Neuronal stem cell (in vitro differentiated cells): ENCODE results near the gene SMIM41.

Experiments
- DNase-seq: peaks from one replicate; pipeline ENCODE4 v3.0.0-alpha.2; 2013; ENCODE audit warnings: low spot score
- H2AFZ ChIP-seq: one replicate; pipeline ENCODE4 v1.6.1; 2013; ENCODE audit warnings: mild to moderate bottlenecking, low read length, inconsistent platforms
- H2AK5ac ChIP-seq: 2 replicates; pipeline ENCODE4 v1.6.1; 2013; ENCODE audit warnings: low read depth, mild to moderate bottlenecking, inconsistent platforms, low read length, moderate library complexity, mixed read lengths
- H2BK120ac ChIP-seq: 2 replicates; pipeline ENCODE4 v1.6.1; 2013; ENCODE audit warnings: low read depth, mild to moderate bottlenecking, inconsistent platforms, low read length, moderate library complexity, mixed read lengths
- H2BK12ac ChIP-seq: one replicate; pipeline ENCODE4 v1.6.1; 2013; ENCODE audit warnings: low read length, inconsistent platforms
- H2BK15ac ChIP-seq: 2 replicates; pipeline ENCODE4 v1.6.1; 2013; ENCODE audit warnings: mild to moderate bottlenecking, low read length, inconsistent platforms, mixed read lengths
- H2BK5ac ChIP-seq: one replicate; pipeline ENCODE4 v1.6.1; 2013; ENCODE audit warnings: inconsistent platforms, mild to moderate bottlenecking, low read length, moderate library complexity
- H3K14ac ChIP-seq: one replicate; pipeline ENCODE4 v1.6.1; 2013; ENCODE audit warnings: low read length, inconsistent platforms
- H3K18ac ChIP-seq: 2 replicates; pipeline ENCODE4 v1.6.1; 2013; ENCODE audit warnings: low read length, inconsistent platforms
- H3K23ac ChIP-seq: 2 replicates; pipeline ENCODE4 v1.6.1; 2013; ENCODE audit warnings: low read depth, mild to moderate bottlenecking, mixed read lengths, low read length, inconsistent platforms; ENCODE audit not compliant: poor library complexity
- H3K27ac ChIP-seq: replicated peaks from 3 replicates; pipeline ENCODE4 v1.5.1; 2013; ENCODE audit warnings: low read length, inconsistent platforms
- H3K27me3 ChIP-seq, 3 experiments: 2 replicates each; pipeline ENCODE4 v1.6.1; 2013; ENCODE audit warnings: low read length in 3 of 3, mild to moderate bottlenecking in 2 of 3, inconsistent platforms in 1 of 3, low read depth in 1 of 3, mixed read lengths in 1 of 3, moderate library complexity in 1 of 3; ENCODE audit not compliant: control insufficient read depth in 3 of 3, insufficient read depth in 3 of 3
- H3K36me3 ChIP-seq, 2 donors: replicated peaks in 1 of 2; 2 replicates each; pipeline ENCODE4 v1.6.1; 2013; ENCODE audit warnings: low read length in 2 of 2; ENCODE audit not compliant: control insufficient read depth in 2 of 2, insufficient read depth in 2 of 2
- H3K4ac ChIP-seq: 2 replicates; pipeline ENCODE4 v1.6.1; 2013; ENCODE audit warnings: inconsistent platforms, mild to moderate bottlenecking, low read length, moderate library complexity
- H3K4me1 ChIP-seq, 2 donors: 1 replicate in 1 of 2; 2 replicates in 1 of 2; pipeline ENCODE4 v1.6.1; 2013; ENCODE audit warnings: low read length in 2 of 2, low read depth in 1 of 2; ENCODE audit not compliant: control insufficient read depth in 2 of 2, insufficient read depth in 1 of 2
- H3K4me2 ChIP-seq: one replicate; pipeline ENCODE4 v1.6.1; 2013; ENCODE audit warnings: mild to moderate bottlenecking, low read length, inconsistent platforms; ENCODE audit not compliant: insufficient read depth, poor library complexity, severe bottlenecking
- H3K4me3 ChIP-seq, 2 donors: 2 replicates each; pipeline ENCODE4 v1.5.1; 2013; ENCODE audit warnings: low read length in 2 of 2, mild to moderate bottlenecking in 2 of 2, inconsistent platforms in 1 of 2, moderate library complexity in 1 of 2
- H3K79me1 ChIP-seq: one replicate; pipeline ENCODE4 v1.6.1; 2013; ENCODE audit warnings: low read depth, mild to moderate bottlenecking, inconsistent platforms, low read length, moderate library complexity
- H3K9ac ChIP-seq: one replicate; pipeline ENCODE4 v1.6.1; 2013; ENCODE audit warnings: mild to moderate bottlenecking, low read depth, low read length, inconsistent platforms; ENCODE audit not compliant: poor library complexity
- H3K9me3 ChIP-seq, 2 donors: replicated peaks in 1 of 2; 2 replicates each; pipeline versions ENCODE3 to v1.6.1; 2013; ENCODE audit warnings: low read length in 2 of 2, mild to moderate bottlenecking in 2 of 2, inconsistent platforms in 1 of 2, low read depth in 1 of 2, mixed read lengths in 1 of 2, moderate library complexity in 1 of 2; ENCODE audit not compliant: control insufficient read depth in 2 of 2, insufficient read depth in 1 of 2
- H4K8ac ChIP-seq: one replicate; pipeline ENCODE4 v1.6.1; 2013; ENCODE audit warnings: low read depth, mild to moderate bottlenecking, inconsistent platforms, low read length, moderate library complexity
- H4K91ac ChIP-seq: one replicate; pipeline ENCODE4 v1.6.1; 2013; ENCODE audit warnings: low read length, low read depth, mild to moderate bottlenecking, inconsistent platforms; ENCODE audit not compliant: poor library complexity
- WGBS, 2 donors: extraction: QIAGEN DNeasy Blood & Tissue Kit; methylation state at CpG; one replicate each; pipeline ENCODE4 v1.1.7; 2013; ENCODE audit warnings: missing lambda C conversion rate in 2 of 2, mixed read lengths in 1 of 2; ENCODE audit not compliant: insufficient read length in 2 of 2, insufficient replicate concordance in 1 of 2; ENCODE audit errors: extremely low coverage in 2 of 2; 5-methylcytosine and 5-hydroxymethylcytosine counted together

Gene SMIM41

DNA sequence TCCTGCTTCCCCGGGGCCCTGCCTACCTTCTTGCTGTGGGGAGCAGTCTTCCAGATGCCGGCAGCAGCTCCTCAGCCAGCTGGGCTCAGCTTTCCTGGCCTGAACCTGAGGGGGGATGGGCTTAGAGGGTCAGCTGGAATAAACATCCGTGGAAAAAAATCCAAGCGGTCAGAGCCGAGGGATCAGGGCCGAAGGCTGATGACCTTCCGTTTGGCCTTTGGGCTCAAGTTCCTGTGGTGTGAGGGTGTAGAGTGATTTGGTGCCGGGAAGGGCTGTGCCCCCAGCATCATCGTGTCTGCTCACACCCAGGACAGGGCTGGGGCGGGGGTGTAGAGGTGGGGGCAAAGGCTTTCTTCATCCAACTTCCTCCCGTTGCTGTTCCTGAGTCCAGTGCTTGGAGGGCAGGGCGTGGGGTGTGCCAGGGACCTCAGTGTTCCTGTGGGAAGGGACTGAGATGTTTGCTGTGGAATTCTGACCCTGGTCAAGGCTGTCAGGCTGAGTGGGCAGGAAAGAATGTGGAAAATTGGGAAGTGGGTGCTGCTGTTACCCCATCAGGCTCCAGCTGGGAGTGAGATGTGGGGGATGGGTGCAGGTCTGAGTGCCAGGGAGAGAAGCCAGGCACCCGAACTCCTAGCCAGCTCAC is 2.6 kb downstream of the SMIM41 start:
- H2AK5ac ChIP-seq, result peak overlapping the region; percentile 88
- H3K4ac ChIP-seq, result no peak overlapping the region
- H3K4me2 ChIP-seq, result no peak overlapping the region
- no peak overlapping the region for H3K27ac ChIP-seq
- DNase-seq, result no peak
- H3K18ac ChIP-seq, result no peak overlapping the region
- peaks cover 0 to 22% (median 0%) of the 10 kb centered on the region in 3 experiments for H3K27me3 ChIP-seq
- no peak overlapping the region for H2BK5ac ChIP-seq
- no peak overlapping the region for H4K91ac ChIP-seq
- peaks cover 8 to 21% of the 10 kb centered on the region in 2 donors for H3K4me1 ChIP-seq
- peak overlapping the region; percentile 65 for H2AFZ ChIP-seq
- H3K14ac ChIP-seq, result no peak overlapping the region
- H3K9ac ChIP-seq, result peak overlapping the region; percentile 60
- no peaks in the 10 kb centered on the region for H3K79me1 ChIP-seq
- no peak overlapping the region for H2BK12ac ChIP-seq
- peak overlapping the region; percentile 90 for H2BK15ac ChIP-seq
- no peaks in the 10 kb centered on the region for H3K9me3 ChIP-seq
- H3K23ac ChIP-seq, result peak overlapping the region; percentile 0
- WGBS, 2 donors, result no CpG with 5 or more reads among the region's 13 CpGs
- no peak overlapping the region for H4K8ac ChIP-seq
- H3K4me3 ChIP-seq, result no peak overlapping the region
- no peak overlapping the region for H2BK120ac ChIP-seq
- peaks cover 8 to 21% of the 10 kb centered on the region in 2 donors for H3K36me3 ChIP-seq

DNA sequence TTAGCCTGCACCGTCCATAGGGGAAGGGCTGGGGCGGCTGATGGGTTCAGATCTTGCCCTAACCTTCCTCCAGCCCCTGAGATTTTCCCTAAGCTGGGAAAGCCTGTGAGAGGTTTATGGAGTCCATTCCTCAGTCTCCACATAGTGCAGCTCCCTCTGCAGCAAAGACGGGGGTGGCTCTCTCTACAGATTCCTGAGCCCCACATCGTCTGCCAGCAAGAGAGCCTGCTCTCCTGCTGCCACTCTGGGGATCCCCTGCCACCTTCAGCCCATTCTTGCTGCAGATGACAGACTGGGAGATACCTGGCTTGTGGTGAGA is 3.1 kb downstream of the SMIM41 start:
- Histone ChIP-seq H2BK15ac (peak overlapping the region; percentile 90), H3K27ac (peak overlapping the region; percentile 11), H4K8ac (no peak overlapping the region), H2BK5ac (no peak overlapping the region), H4K91ac (no peak overlapping the region), H3K4me3 (no peak overlapping the region), H3K27me3 (peaks cover 0 to 27% (median 0%) of the 10 kb centered on the region in 3 experiments), H2AFZ (peak overlapping the region; percentile 65), H3K18ac (peak overlapping the region; percentile 87), H3K4me1 (peaks cover 8 to 21% of the 10 kb centered on the region in 2 donors), H3K14ac (no peak overlapping the region), H3K79me1 (no peaks in the 10 kb centered on the region), H3K9ac (peak overlapping the region; percentile 71), H3K23ac (peak overlapping the region; percentile 62), H2BK120ac (no peak overlapping the region), H3K9me3 (no peaks in the 10 kb centered on the region), H3K4me2 (no peak overlapping the region), H3K36me3 (peaks cover 8 to 17% of the 10 kb centered on the region in 2 donors), H3K4ac (no peak overlapping the region), H2AK5ac (peak overlapping the region; percentile 88), H2BK12ac (no peak overlapping the region)
- no peak for DNase-seq
- no CpG with 5 or more reads among the region's 4 CpGs for WGBS, 2 donors

DNA sequence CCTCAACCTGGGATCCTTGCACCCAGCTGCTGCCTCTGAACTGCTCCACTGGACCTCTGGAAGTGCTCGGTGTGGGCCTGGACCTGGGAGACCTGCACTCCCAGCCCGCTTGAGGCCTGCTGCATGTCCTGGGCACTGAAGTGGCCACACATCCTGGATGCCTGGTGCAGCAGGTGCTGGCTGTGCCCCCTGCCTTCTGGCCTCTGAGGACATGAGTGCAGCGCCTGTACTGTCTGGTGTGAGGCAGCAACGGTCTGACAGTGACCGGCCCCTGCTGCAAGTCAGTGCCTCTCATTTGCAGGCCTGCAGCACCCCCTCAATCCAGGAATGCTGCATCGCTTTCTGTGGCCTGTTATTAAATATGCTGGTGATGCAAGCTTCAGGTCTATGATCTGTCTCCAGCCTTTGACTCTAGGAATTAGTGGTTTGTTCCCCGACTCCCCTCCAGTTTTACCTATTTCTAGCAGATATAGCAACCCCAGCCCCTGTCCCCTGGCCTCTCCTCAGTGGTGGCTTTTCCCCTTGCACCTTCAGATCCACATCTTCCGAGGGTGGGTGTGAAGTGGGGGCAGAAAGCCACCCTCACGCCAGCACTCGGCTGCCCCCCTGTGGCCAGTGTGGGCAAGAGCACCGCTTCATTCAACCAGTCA is 3.6 kb downstream of the SMIM41 start:
- H3K4me1 ChIP-seq, result peaks cover 8 to 21% of the 10 kb centered on the region in 2 donors
- peak overlapping the region; percentile 11 for H3K27ac ChIP-seq
- peaks cover 0 to 32% (median 0%) of the 10 kb centered on the region in 3 experiments for H3K27me3 ChIP-seq
- no peak overlapping the region for H3K14ac ChIP-seq
- H2BK12ac ChIP-seq, result no peak overlapping the region
- no peak overlapping the region for H2BK120ac ChIP-seq
- peak; percentile 68 for DNase-seq
- H2BK5ac ChIP-seq, result no peak overlapping the region
- no CpG with 5 or more reads among the region's 11 CpGs for WGBS, 2 donors
- no peak overlapping the region for H4K91ac ChIP-seq
- peak overlapping the region; percentile 62 for H3K23ac ChIP-seq
- H3K79me1 ChIP-seq, result no peaks in the 10 kb centered on the region
- H3K4me2 ChIP-seq, result no peak overlapping the region
- no peak overlapping the region for H4K8ac ChIP-seq
- H2AK5ac ChIP-seq, result peak overlapping the region; percentile 88
- H3K18ac ChIP-seq, result peak overlapping the region; percentile 87
- H3K4me3 ChIP-seq, result no peak overlapping the region
- H3K9me3 ChIP-seq, result no peaks in the 10 kb centered on the region
- H3K9ac ChIP-seq, result peak overlapping the region; percentile 71
- peak overlapping the region; percentile 61 for H2AFZ ChIP-seq
- H3K36me3 ChIP-seq, result peaks cover 4 to 12% of the 10 kb centered on the region in 2 donors
- H3K4ac ChIP-seq, result no peak overlapping the region
- peak overlapping the region; percentile 90 for H2BK15ac ChIP-seq

DNA sequence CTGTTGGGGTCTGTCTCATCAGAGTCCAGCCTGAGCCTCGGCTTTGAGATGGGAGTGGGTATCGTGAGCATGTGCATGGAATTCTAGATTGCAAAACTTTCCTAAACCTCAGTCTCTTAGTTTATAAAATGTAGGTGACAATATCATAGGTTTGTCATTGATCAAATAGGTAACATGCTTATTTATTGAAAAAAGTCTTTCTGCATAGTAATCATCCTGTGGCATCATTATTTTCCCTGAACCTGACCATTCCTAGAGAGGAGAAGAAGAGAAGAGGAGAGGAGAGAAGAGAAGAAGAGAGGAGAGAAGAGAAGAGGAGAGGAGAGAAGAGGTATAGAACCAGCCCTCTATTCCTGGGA is 4.1 kb downstream of the SMIM41 start:
- Histone ChIP-seq H4K91ac (no peak overlapping the region), H3K4me1 (peaks cover 8 to 21% of the 10 kb centered on the region in 2 donors), H3K4me2 (no peak overlapping the region), H2BK5ac (no peak overlapping the region), H3K9me3 (no peaks in the 10 kb centered on the region), H3K18ac (no peak overlapping the region), H3K79me1 (no peaks in the 10 kb centered on the region), H2AFZ (no peak overlapping the region), H3K23ac (no peak overlapping the region), H2BK120ac (no peak overlapping the region), H3K27me3 (peaks cover 0 to 37% (median 0%) of the 10 kb centered on the region in 3 experiments), H2BK15ac (no peak overlapping the region), H4K8ac (no peak overlapping the region), H2AK5ac (no peak overlapping the region), H3K4me3 (no peak overlapping the region), H3K4ac (no peak overlapping the region), H2BK12ac (no peak overlapping the region), H3K27ac (no peak overlapping the region), H3K14ac (no peak overlapping the region), H3K9ac (no peak overlapping the region), H3K36me3 (peaks cover 4 to 7% of the 10 kb centered on the region in 2 donors)
- no peak for DNase-seq
- no CpG with 5 or more reads among the region's 2 CpGs for WGBS, 2 donors
